ENCODE results near the gene CTR9. TPM values are rescaled to one million over a fixed set of nuclear protein-coding genes. Genes with fewer than 3 reads are reported as not detected.

The CTR9 gene
- polyA plus RNA-seq, 1 of the 3 experiments (the other 2 are of a cell fraction): 10.1 TPM

- no peak overlapping the region for H3K27ac ChIP-seq (ENCODE audit: low read depth in 2 of 2, low read length in 1 of 2)
- WGBS (ENCODE audit: low lambda C conversion rate): 62% methylated on average over 11 of the region's 11 CpGs
- POLR2A ChIA-PET: interaction anchor here (0.8 to 2.4 kb wide), 5 partner anchors 9 to 64 kb away, joined by 3 to 30 read pairs (median 5); partner anchors contain the start of genes EIF4G2 and ZBED5
These were observed 42.6 kb downstream of the CTR9 start for GRCh38 chr11:10793470-10794255.

More at GRCh38 chr11:10793470-10794255, 42.6 kb downstream of the CTR9 start:
- Histone ChIP-seq H2AFZ (ENCODE audit: low read depth) (no peak overlapping the region), H3K9me3 (no peaks in the 10 kb centered on the region), H3K9ac (no peak overlapping the region), H3K9me2 (no peaks in the 10 kb centered on the region), H3F3A (replicated peaks; ENCODE audit: insufficient read depth) (peaks cover 42% of the 10 kb centered on the region), H3K36me3 (replicated peaks in 1 of 2; ENCODE audit: control insufficient read depth in 1 of 2, insufficient read depth in 2 of 2, low read length in 1 of 2) (peaks cover 24 to 27% of the 10 kb centered on the region in 2 experiments), H3K4me2 (no peak overlapping the region), H3K4me1 (ENCODE audit: control insufficient read depth in 1 of 2, insufficient read depth in 2 of 2, low read depth in 1 of 2, low read length in 1 of 2) (no peaks in the 10 kb centered on the region; a peak in 1 of 4 replicates), H3K27me3 (ENCODE audit: insufficient read depth) (no peaks in the 10 kb centered on the region), H4K20me1 (ENCODE audit: insufficient read depth) (peaks cover 11% of the 10 kb centered on the region), H3K79me2 (ENCODE audit: insufficient read depth) (no peaks in the 10 kb centered on the region), H3K4me3 (ENCODE audit: low read depth in 2 of 2, low read length in 1 of 2) (no peak overlapping the region)
- TF ChIP-seq IRF3 (IDR thresholded peaks at IDR 0.05; ENCODE audit: low read depth, low read length) (no peak), JUND (IDR thresholded peaks at IDR 0.05) (no peak), GABPA (IDR thresholded peaks at IDR 0.05; ENCODE audit: low read depth) (no peak), MAX (IDR thresholded peaks at IDR 0.05; ENCODE audit: low read depth) (no peak), POLR2AphosphoS5 (IDR thresholded peaks at IDR 0.05; ENCODE audit: low read depth, low read length) (no peak), SIN3A (IDR thresholded peaks at IDR 0.05; ENCODE audit: borderline replicate concordance, low read depth, low read length) (no peak), RXRA (IDR thresholded peaks at IDR 0.05; ENCODE audit: borderline replicate concordance, low read depth) (no peak), FOXJ3 (CRISPR knock-in tag; IDR thresholded peaks at IDR 0.05) (no peak), NFIC (IDR thresholded peaks at IDR 0.05; ENCODE audit: borderline replicate concordance) (no peak), EP300 (IDR thresholded peaks at IDR 0.05; ENCODE audit: borderline replicate concordance in 1 of 2, low read depth in 1 of 2, low read length in 1 of 2) (no peak), NRF1 (IDR thresholded peaks at IDR 0.05; ENCODE audit: low read depth, low read length) (no peak), FOSL2 (IDR thresholded peaks at IDR 0.05; ENCODE audit: borderline replicate concordance, low read depth) (no peak), SMC3 (IDR thresholded peaks at IDR 0.05; ENCODE audit: low read depth, low read length) (no peak), ZBTB33 (IDR thresholded peaks at IDR 0.05; ENCODE audit: borderline replicate concordance, low read depth) (no peak), REST (IDR thresholded peaks at IDR 0.05; ENCODE audit: low read depth, low read length) (no peak), RCOR1 (IDR thresholded peaks at IDR 0.05; ENCODE audit: low read length) (no peak), YY1 (IDR thresholded peaks at IDR 0.05; ENCODE audit: low read depth) (no peak)
- no peak for DNase-seq
- CTCF ChIA-PET: interaction anchor here (0.7 to 9.0 kb wide), 31 partner anchors 10 to 994 kb away, joined by 3 to 99 read pairs (median 9); partner anchors contain the start of genes EIF4G2 and ZBED5

Measured in SK-N-SH (cell line).